A673 (cell line): Measurements from ENCODE around the gene MRPL10. TPM values are rescaled to one million over a fixed set of nuclear protein-coding genes. Genes with fewer than 3 reads are reported as not detected.

ENCODE experiments used
- BruUV-seq: library from RNA; stranded (reverse); fragments of 400-500 nt; replicated peaks from 2 replicates; lab custom pipeline; 2021; lab: Mats Ljungman, UMichigan
- CTCF ChIA-PET: fragments of 300-600 bp; sonication (Branson Sonifier 250); formaldehyde crosslinking; loops from one replicate; lab custom pipeline; 2022; ENCODE audit warnings: antibody characterized with exemption; lab: Charles Lee
- POLR2A ChIA-PET: fragments of 300-600 bp; sonication (Branson Sonifier 250); formaldehyde crosslinking; loops from one replicate; lab custom pipeline; 2022; ENCODE audit warnings: antibody characterized with exemption; ENCODE audit not compliant: low non-redundant PET; lab: Charles Lee
- DNase-seq: peaks from one replicate; pipeline ENCODE4 v3.0.0-alpha.2; 2015; ENCODE audit warnings: low spot score
- H3K27ac ChIP-seq: fragments of 200-600 bp; sonication (generic); 2 replicates; pipeline ENCODE4 v1.5.1; 2016; ENCODE audit warnings: mixed run types, low read depth, mild to moderate bottlenecking, mixed read lengths, antibody characterized with exemption, low read length; ENCODE audit not compliant: poor library complexity, severe bottlenecking
- H3K27me3 ChIP-seq: fragments of 200-600 bp; sonication (generic); replicated peaks from 2 replicates; pipeline ENCODE4 v1.6.1; 2017; ENCODE audit warnings: mixed run types, low read depth, mild to moderate bottlenecking, mixed read lengths, antibody characterized with exemption, low read length; ENCODE audit not compliant: insufficient read depth, poor library complexity
- H3K36me3 ChIP-seq: fragments of 200-600 bp; sonication (generic); 2 replicates; pipeline ENCODE4 v1.6.1; 2016; ENCODE audit warnings: mixed run types, mild to moderate bottlenecking, mixed read lengths, antibody characterized with exemption, low read length; ENCODE audit not compliant: insufficient read depth, poor library complexity, severe bottlenecking
- H3K4me1 ChIP-seq: fragments of 200-600 bp; sonication (generic); 2 replicates; pipeline ENCODE4 v1.6.1; 2017; ENCODE audit warnings: mixed run types, mild to moderate bottlenecking, mixed read lengths, antibody characterized with exemption, low read length; ENCODE audit not compliant: insufficient read depth, poor library complexity, severe bottlenecking
- H3K4me3 ChIP-seq: fragments of 200-600 bp; sonication (generic); 2 replicates; pipeline ENCODE4 v1.5.1; 2016; ENCODE audit warnings: low read depth, mixed run types, mild to moderate bottlenecking, mixed read lengths, low read length; ENCODE audit not compliant: poor library complexity, severe bottlenecking
- H3K9me3 ChIP-seq: fragments of 200-600 bp; sonication (generic); 2 replicates; pipeline ENCODE4 v1.6.1; 2016; ENCODE audit warnings: mixed run types, low read depth, mild to moderate bottlenecking, mixed read lengths, antibody characterized with exemption, low read length; ENCODE audit not compliant: poor library complexity, severe bottlenecking
- EZH2 ChIP-seq: fragments of 200-600 bp; sonication (generic); IDR thresholded peaks from 2 replicates; pipeline ENCODE4 v1.6.1; 2017; ENCODE audit warnings: borderline replicate concordance, low read depth, mild to moderate bottlenecking, mixed read lengths, antibody characterized with exemption, low read length; ENCODE audit not compliant: poor library complexity, severe bottlenecking
- intact Hi-C: fragments of 100-400 bp; cut with micrococcal nuclease; formaldehyde crosslinking; loops from one replicate; pipeline ENCODE4 v1.10.0; 2022; ENCODE audit not compliant: unreplicated experiment
- total RNA-seq: library from RNA; stranded (reverse); gene quantifications from 2 replicates; pipeline ENCODE4 v1.2.3, GENCODE V29; 2021
- TF ChIP-seq, protein P1 (sequence below): fragments of 300-800, 200-600 bp; sonication (generic); conservative IDR thresholded peaks from 2 replicates; pipeline ENCODE4 v1.5.1; 2017; ENCODE audit warnings: low read depth, mild to moderate bottlenecking, antibody characterized with exemption, low read length, moderate library complexity, mixed read lengths

MRPL10 gene
- total RNA-seq, 1 experiment from 2014 or later, result 30.5 TPM

DNA sequence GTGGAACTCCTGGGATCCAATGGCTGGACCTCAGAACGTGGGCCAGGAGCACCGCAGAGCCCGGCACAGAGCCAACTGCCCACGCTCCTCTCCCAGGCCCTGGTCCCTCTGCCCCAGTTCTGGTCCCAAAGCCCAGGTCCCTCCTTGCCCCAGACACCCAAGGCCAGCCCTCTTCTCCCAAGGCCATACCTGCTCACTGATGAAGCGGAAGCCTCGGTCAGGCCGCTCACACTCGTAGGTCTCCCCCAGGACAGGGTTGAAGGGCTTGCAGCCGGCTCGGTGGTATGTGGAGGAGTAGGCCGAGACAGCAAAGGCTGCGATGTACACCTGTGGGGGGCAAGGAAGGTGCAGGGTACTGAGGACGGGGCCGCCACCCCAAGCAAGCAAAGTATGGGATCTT, 18.3 kb downstream of the MRPL10 start:
- H3K4me3 ChIP-seq, result no peak overlapping the region
- intact Hi-C loops, result no loop called here
- TF ChIP-seq, protein P1, sequence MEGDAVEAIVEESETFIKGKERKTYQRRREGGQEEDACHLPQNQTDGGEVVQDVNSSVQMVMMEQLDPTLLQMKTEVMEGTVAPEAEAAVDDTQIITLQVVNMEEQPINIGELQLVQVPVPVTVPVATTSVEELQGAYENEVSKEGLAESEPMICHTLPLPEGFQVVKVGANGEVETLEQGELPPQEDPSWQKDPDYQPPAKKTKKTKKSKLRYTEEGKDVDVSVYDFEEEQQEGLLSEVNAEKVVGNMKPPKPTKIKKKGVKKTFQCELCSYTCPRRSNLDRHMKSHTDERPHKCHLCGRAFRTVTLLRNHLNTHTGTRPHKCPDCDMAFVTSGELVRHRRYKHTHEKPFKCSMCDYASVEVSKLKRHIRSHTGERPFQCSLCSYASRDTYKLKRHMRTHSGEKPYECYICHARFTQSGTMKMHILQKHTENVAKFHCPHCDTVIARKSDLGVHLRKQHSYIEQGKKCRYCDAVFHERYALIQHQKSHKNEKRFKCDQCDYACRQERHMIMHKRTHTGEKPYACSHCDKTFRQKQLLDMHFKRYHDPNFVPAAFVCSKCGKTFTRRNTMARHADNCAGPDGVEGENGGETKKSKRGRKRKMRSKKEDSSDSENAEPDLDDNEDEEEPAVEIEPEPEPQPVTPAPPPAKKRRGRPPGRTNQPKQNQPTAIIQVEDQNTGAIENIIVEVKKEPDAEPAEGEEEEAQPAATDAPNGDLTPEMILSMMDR, result no peak
- no peak for TF ChIP-seq EZH2
- H3K36me3 ChIP-seq, result no peaks in the 10 kb centered on the region
- H3K27ac ChIP-seq, result no peak overlapping the region
- ChIA-PET POLR2A (no interaction called here), CTCF (no interaction called here)
- no peaks in the 10 kb centered on the region for H3K9me3 ChIP-seq
- no peak for DNase-seq
- H3K27me3 ChIP-seq, result no peaks in the 10 kb centered on the region
- no TSS peak for BruUV-seq
- no peaks in the 10 kb centered on the region for H3K4me1 ChIP-seq

DNA sequence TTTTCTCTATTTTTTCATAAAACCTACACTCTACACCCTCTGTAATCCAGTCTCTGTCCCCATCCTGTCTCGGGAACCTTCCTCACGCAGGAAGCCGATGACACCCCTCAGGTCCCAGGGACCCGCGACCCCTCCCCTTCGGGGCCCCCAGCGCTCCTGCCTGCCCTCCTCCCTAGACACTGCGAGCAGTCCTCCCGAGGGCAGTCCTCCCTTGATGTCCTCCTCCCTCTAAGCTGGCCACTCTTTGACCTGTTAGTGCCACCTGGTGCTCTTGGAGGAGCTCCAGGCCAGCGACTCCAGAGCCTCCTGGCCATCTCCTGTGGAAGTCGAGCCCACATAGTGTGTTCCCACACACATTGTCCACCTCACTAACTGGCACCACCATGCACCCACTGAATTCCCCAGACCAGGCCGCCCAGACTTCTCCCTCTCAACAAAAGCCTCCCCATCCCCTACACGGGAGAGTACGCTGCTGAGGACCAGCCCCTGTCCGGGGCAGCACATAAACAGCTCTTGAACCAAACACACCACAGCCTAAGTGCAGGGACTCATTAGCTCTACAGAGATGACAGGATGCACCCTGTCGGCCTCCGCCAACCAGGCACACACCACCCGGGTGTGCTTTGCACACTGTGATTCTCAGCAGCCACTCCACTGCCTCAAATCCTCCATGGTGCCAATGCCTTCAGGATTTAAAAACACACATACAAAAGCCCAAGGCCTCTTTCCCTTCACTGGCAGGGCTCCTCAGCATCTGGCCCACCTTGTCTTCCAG, 19.0 kb downstream of the MRPL10 start:
- intact Hi-C loops, result no loop called here
- H3K36me3 ChIP-seq, result no peaks in the 10 kb centered on the region
- no peaks in the 10 kb centered on the region for H3K9me3 ChIP-seq
- CTCF ChIA-PET, result no interaction called here
- H3K27ac ChIP-seq, result no peak overlapping the region
- H3K4me3 ChIP-seq, result no peak overlapping the region
- TF ChIP-seq, protein P1, result no peak
- TF ChIP-seq EZH2, result no peak
- no peak for DNase-seq
- H3K27me3 ChIP-seq, result no peaks in the 10 kb centered on the region
- no peaks in the 10 kb centered on the region for H3K4me1 ChIP-seq
- BruUV-seq, result no TSS peak
- POLR2A ChIA-PET, result no interaction called here

DNA sequence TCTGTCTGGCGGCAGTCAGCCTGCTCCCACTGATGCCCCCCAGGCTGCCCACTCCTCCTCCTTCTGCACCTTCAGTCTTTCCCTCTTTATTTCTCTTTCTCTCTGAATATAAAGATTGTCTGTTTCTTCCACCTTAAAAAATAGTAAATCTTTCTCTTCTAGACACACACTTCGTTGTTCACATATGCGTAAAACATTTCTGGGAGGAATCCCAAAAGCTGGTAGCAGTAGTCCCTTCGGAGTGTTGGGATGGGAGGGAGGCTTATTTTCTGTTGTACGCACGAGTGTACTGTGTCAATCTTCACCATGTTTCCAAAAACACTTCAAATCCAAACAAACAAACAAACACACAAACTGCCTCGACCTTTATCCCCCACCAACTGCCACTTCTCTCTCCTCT, 19.6 kb downstream of the MRPL10 start:
- ChIA-PET POLR2A (no interaction called here), CTCF (no interaction called here)
- no peak overlapping the region for H3K4me3 ChIP-seq
- no peak for DNase-seq
- H3K27me3 ChIP-seq, result no peaks in the 10 kb centered on the region
- TF ChIP-seq EZH2, result no peak
- TF ChIP-seq, protein P1, result no peak
- H3K4me1 ChIP-seq, result no peaks in the 10 kb centered on the region
- intact Hi-C loops, result no loop called here
- no peak overlapping the region for H3K27ac ChIP-seq
- no peaks in the 10 kb centered on the region for H3K36me3 ChIP-seq
- H3K9me3 ChIP-seq, result no peaks in the 10 kb centered on the region
- BruUV-seq, result no TSS peak
